ENCODE data around the gene PAK5. TPM values are rescaled to one million over a fixed set of nuclear protein-coding genes. Genes with fewer than 3 reads are reported as not detected.

PAK5 gene
- total RNA-seq, 2 donors from 2014 or later, result not detected

- peaks cover 71% of the 10 kb centered on the region for H3K27me3 Mint-ChIP-seq
- H3K9me3 ChIP-seq (ENCODE audit: control insufficient read depth, low read length, poor library complexity, severe bottlenecking), result no peaks in the 10 kb centered on the region
- H3K36me3 Mint-ChIP-seq (ENCODE audit: low read depth), result peaks cover 8% of the 10 kb centered on the region
- peaks cover 2% of the 10 kb centered on the region for H3K4me1 Mint-ChIP-seq
- no peak overlapping the region for H3K4me3 Mint-ChIP-seq
- no peak overlapping the region for H3K27ac Mint-ChIP-seq
- ATAC-seq, result no peak
- DNase-seq, result no peak
Measured at GRCh38 chr20:9510911-9511310, 328.0 kb downstream of the PAK5 start.

GRCh38 chr20:9509246-9509645 is 329.6 kb downstream of the PAK5 start:
- H3K27ac Mint-ChIP-seq, result no peak overlapping the region
- no peak for DNase-seq
- no peaks in the 10 kb centered on the region for H3K4me1 Mint-ChIP-seq
- peaks cover 57% of the 10 kb centered on the region for H3K27me3 Mint-ChIP-seq
- H3K4me3 Mint-ChIP-seq, result no peak overlapping the region
- peaks cover 8% of the 10 kb centered on the region for H3K36me3 Mint-ChIP-seq (ENCODE audit: low read depth)
- ATAC-seq, result no peak
- H3K9me3 ChIP-seq (ENCODE audit: control insufficient read depth, low read length, poor library complexity, severe bottlenecking), result no peaks in the 10 kb centered on the region

GRCh38 chr20:9508696-9509178 is 330.1 kb downstream of the PAK5 start:
- H3K4me3 Mint-ChIP-seq, result no peak overlapping the region
- peaks cover 52% of the 10 kb centered on the region for H3K27me3 Mint-ChIP-seq
- no peak for DNase-seq

GRCh38 chr20:9508240-9508661 is 330.6 kb downstream of the PAK5 start:
- Mint-ChIP-seq H3K27me3 (peaks cover 50% of the 10 kb centered on the region), H3K36me3 (ENCODE audit: low read depth) (peaks cover 8% of the 10 kb centered on the region), H3K4me3 (no peak overlapping the region), H3K4me1 (no peaks in the 10 kb centered on the region), H3K27ac (no peak overlapping the region)
- DNase-seq (no peak), ATAC-seq (no peak)
- H3K9me3 ChIP-seq (ENCODE audit: control insufficient read depth, low read length, poor library complexity, severe bottlenecking), result no peaks in the 10 kb centered on the region

More at GRCh38 chr20:9508696-9509178, 330.1 kb downstream of the PAK5 start:
- Mint-ChIP-seq H3K4me1 (no peaks in the 10 kb centered on the region), H3K27ac (no peak overlapping the region), H3K36me3 (ENCODE audit: low read depth) (peaks cover 8% of the 10 kb centered on the region)
- no peaks in the 10 kb centered on the region for H3K9me3 ChIP-seq (ENCODE audit: control insufficient read depth, low read length, poor library complexity, severe bottlenecking)
- ATAC-seq, result no peak

GRCh38 chr20:9507544-9508239 is 331.2 kb downstream of the PAK5 start:
- no peak overlapping the region for H3K4me3 Mint-ChIP-seq
- ATAC-seq (no peak), DNase-seq (no peak)
- no peak overlapping the region for H3K27ac Mint-ChIP-seq
- H3K9me3 ChIP-seq (ENCODE audit: control insufficient read depth, low read length, poor library complexity, severe bottlenecking), result peaks cover 3% of the 10 kb centered on the region
- H3K4me1 Mint-ChIP-seq, result no peaks in the 10 kb centered on the region
- H3K36me3 Mint-ChIP-seq (ENCODE audit: low read depth), result peaks cover 8% of the 10 kb centered on the region
- H3K27me3 Mint-ChIP-seq, result peaks cover 48% of the 10 kb centered on the region

- peaks cover 3% of the 10 kb centered on the region for H3K9me3 ChIP-seq (ENCODE audit: control insufficient read depth, low read length, poor library complexity, severe bottlenecking)
- H3K36me3 Mint-ChIP-seq (ENCODE audit: low read depth), result peaks cover 8% of the 10 kb centered on the region
- peaks cover 44% of the 10 kb centered on the region for H3K27me3 Mint-ChIP-seq
- H3K27ac Mint-ChIP-seq, result no peak overlapping the region
- H3K4me3 Mint-ChIP-seq, result no peak overlapping the region
- DNase-seq, result no peak
- H3K4me1 Mint-ChIP-seq, result no peaks in the 10 kb centered on the region
- no peak for ATAC-seq
Measured at GRCh38 chr20:9506964-9507369, 331.9 kb downstream of the PAK5 start.

- peaks cover 3% of the 10 kb centered on the region for H3K9me3 ChIP-seq (ENCODE audit: control insufficient read depth, low read length, poor library complexity, severe bottlenecking)
- no peaks in the 10 kb centered on the region for H3K4me1 Mint-ChIP-seq
- H3K27me3 Mint-ChIP-seq, result peaks cover 39% of the 10 kb centered on the region
- H3K36me3 Mint-ChIP-seq (ENCODE audit: low read depth), result peaks cover 8% of the 10 kb centered on the region
- no peak overlapping the region for H3K4me3 Mint-ChIP-seq
- ATAC-seq (no peak), DNase-seq (no peak)
- H3K27ac Mint-ChIP-seq, result no peak overlapping the region
Measured at GRCh38 chr20:9506280-9506821, 332.5 kb downstream of the PAK5 start.

- no peaks in the 10 kb centered on the region for H3K4me1 Mint-ChIP-seq
- no peak overlapping the region for H3K4me3 Mint-ChIP-seq
- H3K27ac Mint-ChIP-seq, result no peak overlapping the region
- H3K36me3 Mint-ChIP-seq (ENCODE audit: low read depth), result peaks cover 2% of the 10 kb centered on the region
- peaks cover 25% of the 10 kb centered on the region for H3K27me3 Mint-ChIP-seq
- ATAC-seq (no peak), DNase-seq (no peak)
- H3K9me3 ChIP-seq (ENCODE audit: control insufficient read depth, low read length, poor library complexity, severe bottlenecking), result peaks cover 3% of the 10 kb centered on the region
Measured at GRCh38 chr20:9503526-9504245, 335.2 kb downstream of the PAK5 start.

GRCh38 chr20:9501473-9501872 is 337.4 kb downstream of the PAK5 start:
- Mint-ChIP-seq H3K4me1 (no peaks in the 10 kb centered on the region), H3K36me3 (ENCODE audit: low read depth) (no peaks in the 10 kb centered on the region), H3K27ac (no peak overlapping the region), H3K4me3 (no peak overlapping the region), H3K27me3 (peaks cover 9% of the 10 kb centered on the region)
- H3K9me3 ChIP-seq (ENCODE audit: control insufficient read depth, low read length, poor library complexity, severe bottlenecking), result peaks cover 3% of the 10 kb centered on the region
- no peak for DNase-seq
- no peak for ATAC-seq

GRCh38 chr20:9500121-9500520 is 338.8 kb downstream of the PAK5 start:
- no peak overlapping the region for H3K27ac Mint-ChIP-seq
- no peaks in the 10 kb centered on the region for H3K4me1 Mint-ChIP-seq
- H3K4me3 Mint-ChIP-seq, result no peak overlapping the region
- H3K27me3 Mint-ChIP-seq, result no peaks in the 10 kb centered on the region
- H3K9me3 ChIP-seq (ENCODE audit: control insufficient read depth, low read length, poor library complexity, severe bottlenecking), result peaks cover 3% of the 10 kb centered on the region
- H3K36me3 Mint-ChIP-seq (ENCODE audit: low read depth), result no peaks in the 10 kb centered on the region
- DNase-seq (no peak), ATAC-seq (no peak)

GRCh38 chr20:9499126-9499899 is 339.6 kb downstream of the PAK5 start:
- DNase-seq (no peak), ATAC-seq (no peak)
- no peaks in the 10 kb centered on the region for H3K27me3 Mint-ChIP-seq
- H3K4me1 Mint-ChIP-seq, result no peaks in the 10 kb centered on the region
- no peak overlapping the region for H3K4me3 Mint-ChIP-seq
- H3K27ac Mint-ChIP-seq, result no peak overlapping the region
- H3K9me3 ChIP-seq (ENCODE audit: control insufficient read depth, low read length, poor library complexity, severe bottlenecking), result peaks cover 3% of the 10 kb centered on the region
- no peaks in the 10 kb centered on the region for H3K36me3 Mint-ChIP-seq (ENCODE audit: low read depth)

- Mint-ChIP-seq H3K36me3 (ENCODE audit: low read depth) (no peaks in the 10 kb centered on the region), H3K27ac (no peak overlapping the region), H3K4me1 (no peaks in the 10 kb centered on the region), H3K4me3 (no peak overlapping the region), H3K27me3 (no peaks in the 10 kb centered on the region)
- H3K9me3 ChIP-seq (ENCODE audit: control insufficient read depth, low read length, poor library complexity, severe bottlenecking), result peaks cover 3% of the 10 kb centered on the region
- ATAC-seq (no peak), DNase-seq (no peak)
Measured at GRCh38 chr20:9498322-9498721, 340.6 kb downstream of the PAK5 start.

- Mint-ChIP-seq H3K27me3 (no peaks in the 10 kb centered on the region), H3K36me3 (ENCODE audit: low read depth) (no peaks in the 10 kb centered on the region), H3K27ac (no peak overlapping the region), H3K4me3 (no peak overlapping the region), H3K4me1 (no peaks in the 10 kb centered on the region)
- no peak for DNase-seq
- no peaks in the 10 kb centered on the region for H3K9me3 ChIP-seq (ENCODE audit: control insufficient read depth, low read length, poor library complexity, severe bottlenecking)
- ATAC-seq, result no peak
Measured at GRCh38 chr20:9496155-9496554, 342.7 kb downstream of the PAK5 start.
